HEK293 (cell line): ENCODE measurements around the gene RARRES2.
"Not testable (repeated sequence)": the region's sequence is repeated elsewhere in the genome, so short reads cannot be mapped to it uniquely, and the experiment has no call there.

Source experiments
- CTCF ChIP-seq: fragments of 450-650 bp; formaldehyde crosslinking; IDR thresholded peaks from 2 replicates; pipeline ENCODE4 v1.5.1; 2016; ENCODE audit warnings: missing biosample characterization, missing genetic modification characterization
- PATZ1 ChIP-seq: fragments of 450-650 bp; formaldehyde crosslinking; IDR thresholded peaks from 2 replicates; pipeline ENCODE4 v1.5.1; 2016; ENCODE audit warnings: missing biosample characterization, missing genetic modification characterization
- PBX3 ChIP-seq: sonication (generic); formaldehyde crosslinking; IDR thresholded peaks from 2 replicates; pipeline ENCODE4 v1.8.1; 2022; ENCODE audit warnings: mild to moderate bottlenecking, moderate library complexity, missing genetic modification reagents
- SALL2 ChIP-seq: fragments of 450-650 bp; formaldehyde crosslinking; IDR thresholded peaks from 2 replicates; pipeline ENCODE4 v1.5.0; 2017; ENCODE audit warnings: missing biosample characterization, mild to moderate bottlenecking, missing genetic modification characterization, borderline replicate concordance
- ZNF175 ChIP-seq: fragments of 450-650 bp; formaldehyde crosslinking; IDR thresholded peaks from 2 replicates; pipeline ENCODE4 v1.5.1; 2016; ENCODE audit warnings: missing biosample characterization, missing genetic modification characterization
- ZNF274 ChIP-seq, 2 experiments: fragments of 200-500 bp in 1 of 2; fragments of 450-650 bp in 1 of 2; sonication (Bioruptor generic) in 1 of 2; formaldehyde crosslinking in 1 of 2; IDR thresholded peaks; 2 replicates each; pipeline versions ENCODE4 v1.5.1 to v1.6.1; 2014 to 2016; ENCODE audit warnings: borderline replicate concordance in 1 of 2, inconsistent platforms in 1 of 2, low read length in 1 of 2, missing biosample characterization in 1 of 2, missing genetic modification characterization in 1 of 2
- ZNF292 ChIP-seq: fragments of 450-650 bp; formaldehyde crosslinking; IDR thresholded peaks from 2 replicates; pipeline ENCODE4 v1.5.1; 2016; ENCODE audit warnings: low read depth, missing biosample characterization, missing genetic modification characterization, borderline replicate concordance
- ZNF629 ChIP-seq: fragments of 450-650 bp; formaldehyde crosslinking; IDR thresholded peaks from 2 replicates; pipeline ENCODE4 v1.5.1; 2017; ENCODE audit warnings: missing biosample characterization, missing genetic modification characterization

GRCh38 chr7:150295614-150296013, 45.8 kb downstream of the RARRES2 start:
- TF ChIP-seq SALL2 (tag by site-specific recombination); PATZ1 (tag by site-specific recombination); CTCF (tag by site-specific recombination); PBX3; ZNF175 (tag by site-specific recombination); ZNF629; ZNF274 (IDR thresholded peaks at IDR 0.05; ENCODE audit: low read length); ZNF274 (tag by site-specific recombination; IDR thresholded peaks at IDR 0.05; ENCODE audit: borderline replicate concordance); ZNF292: not testable (repeated sequence)
